Measurements from ENCODE around the gene CTDP1. TPM values are rescaled to one million over a fixed set of nuclear protein-coding genes. Genes with fewer than 3 reads are reported as not detected.

CTDP1 gene
- total RNA-seq, 2 experiments from 2014 or later: 41.6 to 42.5 TPM

- no peak for ATAC-seq (ENCODE audit: low read depth)
- Mint-ChIP-seq H3K4me3 (no peak overlapping the region), H3K4me1 (peaks cover 9% of the 10 kb centered on the region), H3K9me3 (no peaks in the 10 kb centered on the region), H3K27me3 (peaks cover 53% of the 10 kb centered on the region), H3K36me3 (peaks cover under 1% of the 10 kb centered on the region), H3K27ac (no peak overlapping the region)
- POLR2A ChIA-PET: no interaction called here
- DNase-seq: no peak
Observed at GRCh38 chr18:79792096-79792987, 112.7 kb downstream of the CTDP1 start.

GRCh38 chr18:79792988-79793355, 113.4 kb downstream of the CTDP1 start:
- H3K4me3 Mint-ChIP-seq: no peak overlapping the region
- H3K4me1 Mint-ChIP-seq: peaks cover 10% of the 10 kb centered on the region
- no peaks in the 10 kb centered on the region for H3K9me3 Mint-ChIP-seq
- H3K27ac Mint-ChIP-seq: no peak overlapping the region
- DNase-seq (no peak), ATAC-seq (ENCODE audit: low read depth) (no peak)
- peaks cover 51% of the 10 kb centered on the region for H3K27me3 Mint-ChIP-seq
- POLR2A ChIA-PET: no interaction called here
- peaks cover 2% of the 10 kb centered on the region for H3K36me3 Mint-ChIP-seq

GRCh38 chr18:79794846-79795245, 115.2 kb downstream of the CTDP1 start:
- H3K9me3 Mint-ChIP-seq: no peaks in the 10 kb centered on the region
- no peak overlapping the region for H3K4me3 Mint-ChIP-seq
- POLR2A ChIA-PET: no interaction called here
- no peak overlapping the region for H3K27ac Mint-ChIP-seq
- ATAC-seq (ENCODE audit: low read depth) (no peak), DNase-seq (no peak)
- peaks cover 53% of the 10 kb centered on the region for H3K27me3 Mint-ChIP-seq
- H3K4me1 Mint-ChIP-seq: peaks cover 16% of the 10 kb centered on the region
- H3K36me3 Mint-ChIP-seq: peaks cover 2% of the 10 kb centered on the region

GRCh38 chr18:79795446-79795845, 115.8 kb downstream of the CTDP1 start:
- no peak for ATAC-seq (ENCODE audit: low read depth)
- peaks cover 18% of the 10 kb centered on the region for H3K4me1 Mint-ChIP-seq
- peaks cover 2% of the 10 kb centered on the region for H3K36me3 Mint-ChIP-seq
- POLR2A ChIA-PET: no interaction called here
- DNase-seq: no peak
- no peak overlapping the region for H3K27ac Mint-ChIP-seq
- H3K27me3 Mint-ChIP-seq: peaks cover 54% of the 10 kb centered on the region
- no peaks in the 10 kb centered on the region for H3K9me3 Mint-ChIP-seq
- no peak overlapping the region for H3K4me3 Mint-ChIP-seq

GRCh38 chr18:79796016-79796415, 116.4 kb downstream of the CTDP1 start:
- H3K27ac Mint-ChIP-seq: no peak overlapping the region
- H3K9me3 Mint-ChIP-seq: no peaks in the 10 kb centered on the region
- peaks cover 51% of the 10 kb centered on the region for H3K27me3 Mint-ChIP-seq
- DNase-seq (no peak), ATAC-seq (ENCODE audit: low read depth) (no peak)
- POLR2A ChIA-PET: no interaction called here
- peaks cover 2% of the 10 kb centered on the region for H3K36me3 Mint-ChIP-seq
- H3K4me3 Mint-ChIP-seq: no peak overlapping the region
- peaks cover 18% of the 10 kb centered on the region for H3K4me1 Mint-ChIP-seq

GRCh38 chr18:79796531-79797405, 117.2 kb downstream of the CTDP1 start:
- peaks cover 2% of the 10 kb centered on the region for H3K36me3 Mint-ChIP-seq
- POLR2A ChIA-PET: no interaction called here
- H3K27ac Mint-ChIP-seq: no peak overlapping the region
- peak overlapping the region; percentile 65 for H3K4me3 Mint-ChIP-seq
- ATAC-seq (ENCODE audit: low read depth) (no peak), DNase-seq (no peak)
- peaks cover 44% of the 10 kb centered on the region for H3K27me3 Mint-ChIP-seq
- H3K9me3 Mint-ChIP-seq: no peaks in the 10 kb centered on the region
- H3K4me1 Mint-ChIP-seq: peaks cover 11% of the 10 kb centered on the region

- DNase-seq: peak; percentile 58
- Mint-ChIP-seq H3K9me3 (no peaks in the 10 kb centered on the region), H3K36me3 (peaks cover 2% of the 10 kb centered on the region), H3K4me3 (peak within 1 kb of the TSS; percentile 65), H3K27me3 (peaks cover 34% of the 10 kb centered on the region), H3K4me1 (peaks cover 11% of the 10 kb centered on the region), H3K27ac (no peak within 1 kb of the TSS)
- POLR2A ChIA-PET: no interaction called here
- peak; percentile 61 for ATAC-seq (ENCODE audit: low read depth)
Observed at GRCh38 chr18:79797518-79798345, 118.1 kb downstream of the CTDP1 start, which contains the start of gene KCNG2. Gene KCNG2 (plus strand): TSS chr18:79797938. CDS start chr18:79863668, 65,730 bp downstream.

- Mint-ChIP-seq H3K4me3 (no peak overlapping the region), H3K36me3 (peaks cover 2% of the 10 kb centered on the region), H3K9me3 (no peaks in the 10 kb centered on the region), H3K4me1 (peaks cover 11% of the 10 kb centered on the region), H3K27me3 (peaks cover 33% of the 10 kb centered on the region), H3K27ac (no peak overlapping the region)
- ATAC-seq (ENCODE audit: low read depth) (no peak), DNase-seq (peak; percentile 41)
- POLR2A ChIA-PET: no interaction called here
Observed at GRCh38 chr18:79798346-79798998, 118.9 kb downstream of the CTDP1 start.

GRCh38 chr18:79798999-79799370, 119.4 kb downstream of the CTDP1 start:
- no peak for DNase-seq
- Mint-ChIP-seq H3K4me1 (peaks cover 11% of the 10 kb centered on the region), H3K36me3 (peaks cover 2% of the 10 kb centered on the region), H3K27me3 (peaks cover 33% of the 10 kb centered on the region), H3K4me3 (peak overlapping the region; percentile 56), H3K9me3 (no peaks in the 10 kb centered on the region), H3K27ac (no peak overlapping the region)
- ATAC-seq (ENCODE audit: low read depth): no peak
- POLR2A ChIA-PET: no interaction called here

GRCh38 chr18:79799619-79800370, 120.2 kb downstream of the CTDP1 start:
- POLR2A ChIA-PET: no interaction called here
- DNase-seq (no peak), ATAC-seq (ENCODE audit: low read depth) (no peak)
- H3K27me3 Mint-ChIP-seq: peaks cover 29% of the 10 kb centered on the region
- no peak overlapping the region for H3K27ac Mint-ChIP-seq
- peaks cover 2% of the 10 kb centered on the region for H3K36me3 Mint-ChIP-seq
- H3K4me3 Mint-ChIP-seq: peak overlapping the region; percentile 56
- no peaks in the 10 kb centered on the region for H3K9me3 Mint-ChIP-seq
- H3K4me1 Mint-ChIP-seq: peaks cover 11% of the 10 kb centered on the region

GRCh38 chr18:79800371-79801180, 121.0 kb downstream of the CTDP1 start:
- Mint-ChIP-seq H3K4me1 (peaks cover 18% of the 10 kb centered on the region), H3K4me3 (no peak overlapping the region), H3K27ac (no peak overlapping the region), H3K27me3 (peaks cover 28% of the 10 kb centered on the region), H3K9me3 (no peaks in the 10 kb centered on the region), H3K36me3 (peaks cover 2% of the 10 kb centered on the region)
- POLR2A ChIA-PET: no interaction called here
- ATAC-seq (ENCODE audit: low read depth): no peak
- no peak for DNase-seq

GRCh38 chr18:79801217-79801616, 121.6 kb downstream of the CTDP1 start:
- no peak for ATAC-seq (ENCODE audit: low read depth)
- POLR2A ChIA-PET: no interaction called here
- no peak for DNase-seq
- Mint-ChIP-seq H3K27me3 (peaks cover 28% of the 10 kb centered on the region), H3K36me3 (peaks cover 2% of the 10 kb centered on the region), H3K9me3 (no peaks in the 10 kb centered on the region), H3K4me1 (peaks cover 20% of the 10 kb centered on the region), H3K27ac (no peak overlapping the region), H3K4me3 (no peak overlapping the region)
